ENCODE measurements around the gene LIN7C. TPM values are rescaled to one million over a fixed set of nuclear protein-coding genes. Genes with fewer than 3 reads are reported as not detected.
A peak's percentile ranks its signal among the peaks of the same experiment; 100 is the strongest.

LIN7C gene
- total and polyA plus RNA-seq, 2 of the 13 experiments (the other 11 are each of a cell fraction or from before 2014, with no cell fraction given) = 14.8 to 37.2 TPM

DNA sequence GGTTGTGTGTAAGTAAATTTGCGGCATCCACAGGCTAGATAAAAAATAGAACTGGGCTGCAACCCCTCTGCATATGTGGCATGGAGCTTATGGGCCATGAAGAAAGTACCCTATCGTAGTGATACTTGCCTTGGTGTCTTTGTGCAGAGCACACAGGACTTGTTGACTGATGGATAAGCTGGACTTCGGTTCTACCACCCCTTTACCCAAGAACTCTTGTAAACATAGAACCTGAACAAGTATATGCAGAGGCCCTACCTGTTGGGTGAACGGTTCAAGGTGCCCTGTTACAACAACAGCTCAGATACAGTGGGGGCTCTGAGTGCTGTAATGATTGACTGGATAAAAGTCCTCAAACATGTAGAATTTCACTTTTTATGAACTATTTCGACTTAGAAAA, 30.9 kb downstream of the LIN7C start (continued):
- TF ChIP-seq ZNF678 (CRISPR knock-in tag; IDR thresholded peaks at IDR 0.05) (no peak), ZNF430 (CRISPR knock-in tag; IDR thresholded peaks at IDR 0.05) (0 out of 2 replicates have a peak, but pooled peaks have one; percentile 24), MYC (CRISPR knock-in tag; IDR thresholded peaks at IDR 0.05; ENCODE audit: borderline replicate concordance) (no peak), ZNF841 (CRISPR knock-in tag; IDR thresholded peaks at IDR 0.05; ENCODE audit: borderline replicate concordance) (no peak), KDM2A (CRISPR knock-in tag; IDR thresholded peaks at IDR 0.05; ENCODE audit: borderline replicate concordance, low read depth) (no peak), ZBTB4 (CRISPR knock-in tag; IDR thresholded peaks at IDR 0.05; ENCODE audit: borderline replicate concordance) (no peak), ZNF7 (CRISPR knock-in tag; IDR thresholded peaks at IDR 0.05) (no peak), ZNF670 (CRISPR knock-in tag; IDR thresholded peaks at IDR 0.05; ENCODE audit: borderline replicate concordance) (no peak), FIP1L1 (IDR thresholded peaks at IDR 0.05; ENCODE audit: borderline replicate concordance, insufficient read depth, low read depth, low read length) (no peak), TOPORS (CRISPR knock-in tag; IDR thresholded peaks at IDR 0.05) (no peak), SIN3B (IDR thresholded peaks at IDR 0.05; ENCODE audit: low read length) (no peak), RNF2 (conservative IDR thresholded peaks at IDR 0.05; ENCODE audit: low read depth) (no peak), NFE2 (CRISPR knock-in tag; IDR thresholded peaks at IDR 0.05) (no peak), STAT5B (CRISPR knock-in tag; IDR thresholded peaks at IDR 0.05) (no peak), AKAP8 (CRISPR knock-in tag; IDR thresholded peaks at IDR 0.05) (no peak), SRSF9 (IDR thresholded peaks at IDR 0.05; ENCODE audit: borderline replicate concordance, insufficient read depth, low read depth, low read length, poor library complexity, severe bottlenecking) (no peak), ADNP (CRISPR knock-in tag; IDR thresholded peaks at IDR 0.05) (no peak), SRF (IDR thresholded peaks at IDR 0.05; ENCODE audit: low read depth, low read length) (no peak)
- TF ChIP-seq, protein P1, sequence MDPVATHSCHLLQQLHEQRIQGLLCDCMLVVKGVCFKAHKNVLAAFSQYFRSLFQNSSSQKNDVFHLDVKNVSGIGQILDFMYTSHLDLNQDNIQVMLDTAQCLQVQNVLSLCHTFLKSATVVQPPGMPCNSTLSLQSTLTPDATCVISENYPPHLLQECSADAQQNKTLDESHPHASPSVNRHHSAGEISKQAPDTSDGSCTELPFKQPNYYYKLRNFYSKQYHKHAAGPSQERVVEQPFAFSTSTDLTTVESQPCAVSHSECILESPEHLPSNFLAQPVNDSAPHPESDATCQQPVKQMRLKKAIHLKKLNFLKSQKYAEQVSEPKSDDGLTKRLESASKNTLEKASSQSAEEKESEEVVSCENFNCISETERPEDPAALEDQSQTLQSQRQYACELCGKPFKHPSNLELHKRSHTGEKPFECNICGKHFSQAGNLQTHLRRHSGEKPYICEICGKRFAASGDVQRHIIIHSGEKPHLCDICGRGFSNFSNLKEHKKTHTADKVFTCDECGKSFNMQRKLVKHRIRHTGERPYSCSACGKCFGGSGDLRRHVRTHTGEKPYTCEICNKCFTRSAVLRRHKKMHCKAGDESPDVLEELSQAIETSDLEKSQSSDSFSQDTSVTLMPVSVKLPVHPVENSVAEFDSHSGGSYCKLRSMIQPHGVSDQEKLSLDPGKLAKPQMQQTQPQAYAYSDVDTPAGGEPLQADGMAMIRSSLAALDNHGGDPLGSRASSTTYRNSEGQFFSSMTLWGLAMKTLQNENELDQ (CRISPR knock-in tag; IDR thresholded peaks at IDR 0.05; ENCODE audit: borderline replicate concordance) = no peak
- TF ChIP-seq, protein P2, sequence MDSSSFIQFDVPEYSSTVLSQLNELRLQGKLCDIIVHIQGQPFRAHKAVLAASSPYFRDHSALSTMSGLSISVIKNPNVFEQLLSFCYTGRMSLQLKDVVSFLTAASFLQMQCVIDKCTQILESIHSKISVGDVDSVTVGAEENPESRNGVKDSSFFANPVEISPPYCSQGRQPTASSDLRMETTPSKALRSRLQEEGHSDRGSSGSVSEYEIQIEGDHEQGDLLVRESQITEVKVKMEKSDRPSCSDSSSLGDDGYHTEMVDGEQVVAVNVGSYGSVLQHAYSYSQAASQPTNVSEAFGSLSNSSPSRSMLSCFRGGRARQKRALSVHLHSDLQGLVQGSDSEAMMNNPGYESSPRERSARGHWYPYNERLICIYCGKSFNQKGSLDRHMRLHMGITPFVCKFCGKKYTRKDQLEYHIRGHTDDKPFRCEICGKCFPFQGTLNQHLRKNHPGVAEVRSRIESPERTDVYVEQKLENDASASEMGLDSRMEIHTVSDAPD (CRISPR knock-in tag; IDR thresholded peaks at IDR 0.05) = no peak
- TF ChIP-seq, protein P3, sequence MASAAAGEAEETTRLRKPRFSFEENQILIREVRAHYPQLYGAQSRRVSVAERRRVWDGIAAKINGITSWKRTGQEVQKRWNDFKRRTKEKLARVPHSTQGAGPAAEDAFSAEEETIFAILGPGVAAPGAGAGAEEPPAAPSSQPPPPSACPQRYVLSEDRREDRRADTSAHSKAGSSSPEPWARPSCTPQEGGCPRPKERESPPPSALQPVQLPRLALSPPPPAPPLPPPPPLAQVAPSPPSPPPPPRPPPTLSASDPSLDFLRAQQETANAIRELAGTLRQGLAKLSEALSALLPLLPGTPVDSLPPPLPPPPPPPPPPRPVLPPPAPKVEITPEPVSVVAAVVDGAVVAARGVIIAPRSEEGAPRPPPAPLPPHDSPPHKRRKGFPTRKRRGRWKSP (CRISPR knock-in tag; IDR thresholded peaks at IDR 0.05) = no peak
- TF ChIP-seq, protein P4, sequence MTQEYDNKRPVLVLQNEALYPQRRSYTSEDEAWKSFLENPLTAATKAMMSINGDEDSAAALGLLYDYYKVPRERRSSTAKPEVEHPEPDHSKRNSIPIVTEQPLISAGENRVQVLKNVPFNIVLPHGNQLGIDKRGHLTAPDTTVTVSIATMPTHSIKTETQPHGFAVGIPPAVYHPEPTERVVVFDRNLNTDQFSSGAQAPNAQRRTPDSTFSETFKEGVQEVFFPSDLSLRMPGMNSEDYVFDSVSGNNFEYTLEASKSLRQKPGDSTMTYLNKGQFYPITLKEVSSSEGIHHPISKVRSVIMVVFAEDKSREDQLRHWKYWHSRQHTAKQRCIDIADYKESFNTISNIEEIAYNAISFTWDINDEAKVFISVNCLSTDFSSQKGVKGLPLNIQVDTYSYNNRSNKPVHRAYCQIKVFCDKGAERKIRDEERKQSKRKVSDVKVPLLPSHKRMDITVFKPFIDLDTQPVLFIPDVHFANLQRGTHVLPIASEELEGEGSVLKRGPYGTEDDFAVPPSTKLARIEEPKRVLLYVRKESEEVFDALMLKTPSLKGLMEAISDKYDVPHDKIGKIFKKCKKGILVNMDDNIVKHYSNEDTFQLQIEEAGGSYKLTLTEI (CRISPR knock-in tag; conservative IDR thresholded peaks at IDR 0.05) = no peak
